BLaER1 (cell line): Measurements from ENCODE around the gene VWA2.

Experiments used
- H3K27ac ChIP-seq: shearing (Covaris generic); formaldehyde crosslinking; 2 replicates; pipeline ENCODE4 v1.8.1; 2022
- H3K27me3 ChIP-seq: shearing (Covaris generic); formaldehyde crosslinking; 2 replicates; pipeline ENCODE4 v1.8.1; 2022
- H3K36me3 ChIP-seq: shearing (Covaris generic); formaldehyde crosslinking; 2 replicates; pipeline ENCODE4 v1.8.1; 2022
- H3K4me1 ChIP-seq: shearing (Covaris generic); formaldehyde crosslinking; 2 replicates; pipeline ENCODE4 v1.8.1; 2022
- H3K4me2 ChIP-seq: shearing (Covaris generic); formaldehyde crosslinking; 2 replicates; pipeline ENCODE4 v1.8.1; 2022
- H3K4me3 ChIP-seq: shearing (Covaris generic); formaldehyde crosslinking; 2 replicates; pipeline ENCODE4 v1.8.1; 2022
- H3K9ac ChIP-seq: shearing (Covaris generic); formaldehyde crosslinking; 2 replicates; pipeline ENCODE4 v1.8.1; 2022
- H3K9me3 ChIP-seq: shearing (Covaris generic); formaldehyde crosslinking; 2 replicates; pipeline ENCODE4 v1.8.1; 2022
- H4K20me1 ChIP-seq: shearing (Covaris generic); formaldehyde crosslinking; 2 replicates; pipeline ENCODE4 v1.8.1; 2022
- Cebpa-rat ChIP-seq: shearing (Covaris generic); IDR thresholded peaks from 2 replicates; pipeline ENCODE4 v1.8.1; 2022

VWA2 gene

DNA sequence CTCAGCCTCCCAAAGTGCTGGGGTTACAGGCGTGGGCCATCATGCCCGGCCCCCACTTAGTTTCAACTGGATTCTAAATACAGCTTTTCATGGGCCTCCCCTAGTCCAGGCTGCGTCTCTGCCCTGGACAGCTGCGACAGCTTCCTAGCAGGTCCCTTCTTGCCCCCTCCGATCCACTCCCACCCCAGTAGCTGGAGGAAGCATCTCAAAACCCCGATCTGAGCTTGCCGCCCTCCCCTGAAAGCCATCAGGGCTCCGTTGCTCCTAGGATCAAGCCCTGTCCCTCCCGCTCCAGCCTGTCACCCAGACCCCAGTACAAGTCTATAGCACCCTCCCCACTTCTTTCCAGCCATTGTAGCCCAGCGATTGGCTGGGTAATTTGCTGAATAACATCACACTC lies 64.5 kb downstream of the VWA2 start:
- H3K36me3 ChIP-seq: peaks cover 32% of the 10 kb centered on the region
- H3K4me2 ChIP-seq: peak overlapping the region; percentile 89
- peak overlapping the region; percentile 71 for H3K4me3 ChIP-seq

DNA sequence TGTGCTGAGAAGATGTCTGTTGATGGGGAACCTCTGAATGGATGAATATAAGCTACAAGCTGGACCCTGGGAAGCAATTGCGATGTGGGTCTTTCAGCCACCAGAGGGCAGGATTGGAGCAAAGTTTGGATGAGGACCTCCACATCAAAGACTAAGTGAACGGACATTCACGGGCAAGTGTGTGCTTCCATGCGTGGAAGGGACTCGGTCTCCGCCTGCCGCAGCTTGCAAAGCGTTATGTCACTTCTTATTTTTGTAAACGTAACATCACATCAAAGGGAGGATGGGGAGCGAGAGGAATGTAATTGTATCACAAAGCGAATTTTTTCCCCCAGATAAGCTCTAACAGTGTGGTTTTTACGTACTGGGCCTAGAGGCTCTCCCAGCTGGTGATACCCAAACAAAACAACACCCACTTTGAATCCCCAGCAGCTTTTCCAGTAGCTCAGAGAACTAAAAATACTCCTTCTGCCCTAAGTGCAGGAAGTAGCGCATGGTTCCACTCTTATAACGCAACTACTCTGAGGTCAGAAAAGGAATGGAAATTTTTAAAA lies 65.0 kb downstream of the VWA2 start:
- Histone ChIP-seq H4K20me1 (no peaks in the 10 kb centered on the region), H3K9me3 (peaks cover 15% of the 10 kb centered on the region), H3K27me3 (no peaks in the 10 kb centered on the region), H3K9ac (peak overlapping the region; percentile 60), H3K36me3 (peaks cover 27% of the 10 kb centered on the region), H3K4me3 (peak overlapping the region; percentile 71), H3K4me1 (peaks cover 49% of the 10 kb centered on the region), H3K27ac (peak overlapping the region; percentile 71), H3K4me2 (peak overlapping the region; percentile 89)
- no peak for TF ChIP-seq Cebpa-rat

More for the DNA sequence above, 64.5 kb downstream of the VWA2 start:
- no peak for TF ChIP-seq Cebpa-rat
- Histone ChIP-seq H3K27me3 (no peaks in the 10 kb centered on the region), H3K9me3 (peaks cover 20% of the 10 kb centered on the region), H4K20me1 (no peaks in the 10 kb centered on the region), H3K9ac (no peak overlapping the region), H3K4me1 (peaks cover 49% of the 10 kb centered on the region), H3K27ac (0 out of 2 replicates have a peak overlapping the region, but pooled peaks have one; percentile 40)

- peak overlapping the region; percentile 89 for H3K4me2 ChIP-seq
- H3K9me3 ChIP-seq: peaks cover 11% of the 10 kb centered on the region; the same call in 1 of the 2 replicates
- no peak for TF ChIP-seq Cebpa-rat
- peak overlapping the region; percentile 60 for H3K9ac ChIP-seq
- H4K20me1 ChIP-seq: no peaks in the 10 kb centered on the region
- peak overlapping the region; percentile 71 for H3K27ac ChIP-seq
- H3K36me3 ChIP-seq: peaks cover 20% of the 10 kb centered on the region
- H3K4me3 ChIP-seq: peak overlapping the region; percentile 71
- H3K27me3 ChIP-seq: no peaks in the 10 kb centered on the region
- H3K4me1 ChIP-seq: peaks cover 49% of the 10 kb centered on the region
Observed at GRCh38 chr10:114304571-114305421, 65.7 kb downstream of the VWA2 start.

- Histone ChIP-seq H4K20me1 (no peaks in the 10 kb centered on the region), H3K4me3 (peak overlapping the region; percentile 71), H3K36me3 (peaks cover 13% of the 10 kb centered on the region), H3K9me3 (0 out of 2 replicates have a peak, but pooled peaks cover 4% of the 10 kb centered on the region), H3K27ac (no peak overlapping the region), H3K9ac (no peak overlapping the region), H3K27me3 (no peaks in the 10 kb centered on the region), H3K4me2 (peak overlapping the region; percentile 89; the same call in 1 of the 2 replicates), H3K4me1 (peaks cover 49% of the 10 kb centered on the region)
- no peak for TF ChIP-seq Cebpa-rat
Observed at GRCh38 chr10:114305521-114305925, 66.5 kb downstream of the VWA2 start.

DNA sequence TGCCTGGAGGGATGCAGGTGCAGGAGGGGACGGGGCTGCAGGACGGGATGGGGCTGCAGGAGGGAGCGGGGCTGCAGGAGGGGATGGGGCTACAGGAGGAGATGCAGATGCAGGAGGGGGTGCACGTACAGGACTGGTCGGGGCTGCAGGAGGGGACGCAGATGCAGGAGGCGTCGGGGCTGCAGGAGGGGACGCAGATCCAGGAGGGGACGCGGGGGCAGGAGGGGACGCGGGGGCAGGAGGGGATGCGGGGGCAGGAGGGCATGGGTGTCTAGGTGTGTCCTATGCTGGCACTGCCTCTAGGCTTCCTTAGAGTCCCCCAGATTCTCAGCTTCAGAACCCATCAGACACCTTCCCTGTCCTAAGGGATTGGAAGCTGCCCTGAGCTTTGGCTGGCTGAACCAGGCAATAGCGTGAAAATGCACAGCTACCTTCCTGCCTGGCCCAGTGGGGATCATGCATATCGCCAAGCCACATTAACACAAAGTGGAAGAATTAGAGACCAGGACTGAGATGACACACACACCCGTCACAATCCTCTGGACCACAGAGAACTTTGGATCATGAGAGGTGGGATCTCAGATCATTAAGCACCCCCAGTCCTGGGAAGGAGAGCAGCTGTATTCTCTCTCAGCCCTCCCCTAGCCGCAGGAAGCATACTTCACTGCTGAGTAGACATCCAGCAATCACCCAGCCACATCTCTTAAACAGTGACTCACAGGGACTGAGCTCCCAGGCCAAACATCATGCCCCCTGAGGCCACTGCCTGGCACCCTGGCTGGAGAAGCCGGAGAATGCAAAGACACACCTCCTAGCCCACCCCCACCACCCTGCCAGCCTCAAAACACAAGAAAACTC lies 67.3 kb downstream of the VWA2 start:
- H3K36me3 ChIP-seq: peaks cover 4% of the 10 kb centered on the region; the same call in 1 of the 2 replicates
- no peak overlapping the region for H3K9ac ChIP-seq
- H3K4me1 ChIP-seq: peaks cover 46% of the 10 kb centered on the region
- TF ChIP-seq Cebpa-rat: no peak
- no peak overlapping the region for H3K27ac ChIP-seq
- peak overlapping the region; percentile 49 for H3K4me2 ChIP-seq
- no peaks in the 10 kb centered on the region for H4K20me1 ChIP-seq
- H3K9me3 ChIP-seq: no peaks in the 10 kb centered on the region
- H3K27me3 ChIP-seq: no peaks in the 10 kb centered on the region
- H3K4me3 ChIP-seq: no peak overlapping the region

DNA sequence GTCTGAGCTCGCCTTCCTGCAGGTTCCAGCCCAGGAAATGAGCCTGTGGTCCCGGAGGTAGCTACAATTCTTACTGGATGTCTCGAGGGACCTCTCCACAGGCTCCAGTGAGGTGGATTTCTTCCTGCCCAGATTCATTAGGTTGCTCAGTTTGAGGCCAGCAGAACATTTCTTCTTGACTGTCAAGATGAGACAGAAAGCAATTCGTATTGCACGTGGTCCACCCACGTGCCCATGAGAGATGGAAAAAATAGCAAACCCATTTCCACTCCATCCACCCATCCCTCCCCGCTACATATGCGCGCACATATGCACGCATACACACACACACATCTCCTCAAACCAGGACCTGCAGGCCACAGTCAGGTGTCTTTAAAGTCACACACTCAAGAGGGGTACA lies 68.7 kb downstream of the VWA2 start:
- Histone ChIP-seq H3K9me3 (no peaks in the 10 kb centered on the region), H3K4me1 (peaks cover 32% of the 10 kb centered on the region), H3K36me3 (no peaks in the 10 kb centered on the region), H3K4me3 (no peak overlapping the region), H3K27me3 (no peaks in the 10 kb centered on the region), H3K9ac (no peak overlapping the region), H3K4me2 (peak overlapping the region; percentile 49), H4K20me1 (no peaks in the 10 kb centered on the region), H3K27ac (no peak overlapping the region)
- no peak for TF ChIP-seq Cebpa-rat

DNA sequence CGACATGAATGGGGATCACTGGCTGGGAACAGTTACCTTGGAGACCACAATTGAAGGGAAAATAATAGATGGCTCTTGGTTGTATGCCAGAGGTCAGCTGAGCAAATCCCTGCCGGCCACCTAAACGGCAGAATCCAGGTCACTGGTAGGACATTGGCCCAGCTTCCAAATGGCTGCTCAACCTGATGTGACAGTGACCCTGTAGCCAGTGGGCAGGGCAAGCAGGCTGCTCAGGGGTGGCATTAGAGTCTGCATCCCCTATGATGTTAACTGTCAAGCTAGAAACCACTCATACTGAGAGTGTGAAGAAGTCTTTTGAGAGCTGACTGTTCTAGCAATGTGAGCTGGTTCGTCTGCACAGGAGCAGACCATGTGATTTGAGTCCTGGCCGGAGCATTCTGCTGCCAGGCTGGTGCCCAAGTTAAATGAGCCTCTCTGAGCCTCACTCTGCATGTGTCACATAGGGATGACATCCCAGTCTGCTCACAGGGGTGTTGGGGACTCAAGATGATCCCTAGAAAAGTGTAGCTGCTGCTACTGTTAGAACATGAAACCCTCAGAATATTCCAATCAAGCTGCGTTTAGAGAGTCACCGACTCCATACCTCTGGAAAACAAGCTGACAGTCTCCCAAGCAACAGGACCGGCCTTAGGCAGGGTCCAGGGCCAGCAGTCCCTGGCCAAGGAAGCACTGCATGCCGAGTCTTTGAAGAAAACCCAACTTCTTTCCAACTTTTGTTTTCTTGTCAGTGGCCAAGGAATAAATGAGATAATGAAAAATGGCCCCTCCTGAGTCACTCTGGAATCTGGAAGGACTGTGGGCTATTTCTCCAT lies 69.7 kb downstream of the VWA2 start:
- Histone ChIP-seq H3K36me3 (no peaks in the 10 kb centered on the region), H3K9me3 (no peaks in the 10 kb centered on the region), H3K4me3 (no peak overlapping the region), H3K27me3 (no peaks in the 10 kb centered on the region), H3K4me2 (no peak overlapping the region), H3K27ac (no peak overlapping the region), H3K9ac (no peak overlapping the region), H4K20me1 (no peaks in the 10 kb centered on the region), H3K4me1 (peaks cover 22% of the 10 kb centered on the region)
- TF ChIP-seq Cebpa-rat: no peak

DNA sequence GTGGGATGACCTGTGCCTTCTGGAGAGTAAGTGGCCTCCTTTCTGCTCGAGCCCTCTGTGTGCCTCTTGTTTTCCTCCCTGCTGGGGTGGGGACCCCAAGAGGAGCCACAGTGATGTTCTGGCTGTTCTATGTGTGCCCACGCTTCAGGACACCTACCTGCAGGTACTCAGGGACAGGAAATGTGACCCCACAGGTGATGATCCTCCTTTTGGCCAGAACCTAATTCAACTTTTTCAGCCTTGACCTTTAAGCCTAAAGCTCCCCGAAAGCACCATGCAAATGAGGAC lies 70.3 kb downstream of the VWA2 start:
- no peak for TF ChIP-seq Cebpa-rat

DNA sequence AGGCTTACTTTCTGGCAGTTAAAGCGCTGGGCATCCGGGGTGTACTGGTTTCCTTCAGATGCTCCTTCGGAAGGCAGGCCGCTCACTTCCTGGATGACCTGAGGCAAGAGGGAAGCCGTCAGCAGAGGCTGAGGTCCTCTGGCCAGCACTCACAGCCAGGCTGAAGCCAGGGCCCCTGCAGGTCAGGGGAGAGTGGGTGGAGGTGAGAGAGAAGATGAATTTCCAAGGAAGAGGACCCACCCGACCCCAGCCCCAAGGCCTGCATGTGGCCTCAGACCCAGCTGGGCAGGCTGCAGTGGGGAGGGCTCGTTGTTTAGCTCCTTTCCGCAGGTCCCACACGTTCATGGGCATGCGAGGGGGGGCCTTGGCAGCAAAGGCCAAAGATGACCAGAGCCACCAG lies 71.3 kb downstream of the VWA2 start:
- no peak overlapping the region for H3K9ac ChIP-seq
- no peaks in the 10 kb centered on the region for H3K9me3 ChIP-seq
- no peak overlapping the region for H3K4me2 ChIP-seq
- H3K36me3 ChIP-seq: no peaks in the 10 kb centered on the region
- no peak overlapping the region for H3K4me3 ChIP-seq
- no peaks in the 10 kb centered on the region for H3K27me3 ChIP-seq
- H3K27ac ChIP-seq: no peak overlapping the region
- peaks cover 20% of the 10 kb centered on the region for H3K4me1 ChIP-seq
- TF ChIP-seq Cebpa-rat: no peak
- no peaks in the 10 kb centered on the region for H4K20me1 ChIP-seq

More for the DNA sequence above, 70.3 kb downstream of the VWA2 start:
- H3K4me3 ChIP-seq: no peak overlapping the region
- H3K9ac ChIP-seq: no peak overlapping the region
- H3K36me3 ChIP-seq: no peaks in the 10 kb centered on the region
- H4K20me1 ChIP-seq: no peaks in the 10 kb centered on the region
- no peaks in the 10 kb centered on the region for H3K9me3 ChIP-seq
- H3K4me1 ChIP-seq: peaks cover 20% of the 10 kb centered on the region
- H3K27ac ChIP-seq: no peak overlapping the region
- no peaks in the 10 kb centered on the region for H3K27me3 ChIP-seq
- H3K4me2 ChIP-seq: no peak overlapping the region
